ENCODE measurements around the gene NOP16. TPM values are rescaled to one million over a fixed set of nuclear protein-coding genes. Genes with fewer than 3 reads are reported as not detected.

Gene NOP16
- total RNA-seq, 4 donors from 2014 or later: 21.9 to 33.9 (median 30.5) TPM

DNA sequence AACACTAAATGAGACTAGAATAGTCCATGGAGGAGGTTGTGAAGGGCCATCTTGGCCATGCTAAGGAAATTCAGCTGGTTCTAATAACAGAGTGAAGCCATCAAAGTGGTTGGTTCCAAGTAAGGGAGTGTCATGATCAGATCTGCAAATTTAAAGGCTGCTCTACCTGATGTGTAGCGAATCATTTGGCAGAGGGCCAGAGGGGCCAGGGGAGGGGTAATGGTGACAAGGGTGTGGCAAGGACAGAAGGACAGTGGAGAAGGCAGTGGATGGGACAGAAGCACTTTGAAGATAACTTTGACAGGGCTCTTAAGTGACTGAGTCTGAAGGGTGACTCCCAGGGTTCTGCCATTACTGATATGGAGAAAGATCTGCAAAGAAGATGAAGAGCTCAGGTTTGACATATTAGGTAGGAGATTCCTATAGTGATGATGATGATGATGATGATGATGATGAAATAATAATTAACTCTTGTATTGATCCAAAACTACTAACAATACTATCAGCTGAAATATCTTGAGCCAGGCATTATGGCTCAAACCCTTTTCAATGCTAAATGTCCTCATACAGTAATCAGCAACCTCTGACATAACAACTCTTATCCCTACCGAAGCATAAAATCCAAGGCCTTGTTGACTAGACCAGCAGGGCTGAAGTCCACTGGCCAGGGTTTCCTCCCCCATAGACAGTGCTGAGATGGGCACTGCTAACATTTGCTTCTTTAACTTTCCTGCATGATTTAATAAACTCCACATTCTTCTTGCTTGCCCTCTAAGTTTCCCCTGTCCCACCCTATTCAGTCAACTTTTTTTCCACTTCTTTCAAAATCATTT, 46.9 kb downstream of the NOP16 start:
- Histone ChIP-seq H3K4me3 (no peak overlapping the region), H3K4me1 (no peaks in the 10 kb centered on the region), H3K9me3 (no peaks in the 10 kb centered on the region), H3K36me3 (peaks cover 52% of the 10 kb centered on the region), H3K27ac (no peak overlapping the region), H3K27me3 (no peaks in the 10 kb centered on the region)
- DNase-seq (ENCODE audit: low spot score in 2 of 2): no peak
- TF ChIP-seq POLR2A (IDR thresholded peaks at IDR 0.05) (no peak), EP300 (IDR thresholded peaks at IDR 0.05) (no peak), POLR2AphosphoS5 (IDR thresholded peaks at IDR 0.05) (no peak)
- TF ChIP-seq, protein P1, sequence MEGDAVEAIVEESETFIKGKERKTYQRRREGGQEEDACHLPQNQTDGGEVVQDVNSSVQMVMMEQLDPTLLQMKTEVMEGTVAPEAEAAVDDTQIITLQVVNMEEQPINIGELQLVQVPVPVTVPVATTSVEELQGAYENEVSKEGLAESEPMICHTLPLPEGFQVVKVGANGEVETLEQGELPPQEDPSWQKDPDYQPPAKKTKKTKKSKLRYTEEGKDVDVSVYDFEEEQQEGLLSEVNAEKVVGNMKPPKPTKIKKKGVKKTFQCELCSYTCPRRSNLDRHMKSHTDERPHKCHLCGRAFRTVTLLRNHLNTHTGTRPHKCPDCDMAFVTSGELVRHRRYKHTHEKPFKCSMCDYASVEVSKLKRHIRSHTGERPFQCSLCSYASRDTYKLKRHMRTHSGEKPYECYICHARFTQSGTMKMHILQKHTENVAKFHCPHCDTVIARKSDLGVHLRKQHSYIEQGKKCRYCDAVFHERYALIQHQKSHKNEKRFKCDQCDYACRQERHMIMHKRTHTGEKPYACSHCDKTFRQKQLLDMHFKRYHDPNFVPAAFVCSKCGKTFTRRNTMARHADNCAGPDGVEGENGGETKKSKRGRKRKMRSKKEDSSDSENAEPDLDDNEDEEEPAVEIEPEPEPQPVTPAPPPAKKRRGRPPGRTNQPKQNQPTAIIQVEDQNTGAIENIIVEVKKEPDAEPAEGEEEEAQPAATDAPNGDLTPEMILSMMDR (IDR thresholded peaks at IDR 0.05): no peak
- WGBS: 63% methylated on average over 2 of the region's 2 CpGs

DNA sequence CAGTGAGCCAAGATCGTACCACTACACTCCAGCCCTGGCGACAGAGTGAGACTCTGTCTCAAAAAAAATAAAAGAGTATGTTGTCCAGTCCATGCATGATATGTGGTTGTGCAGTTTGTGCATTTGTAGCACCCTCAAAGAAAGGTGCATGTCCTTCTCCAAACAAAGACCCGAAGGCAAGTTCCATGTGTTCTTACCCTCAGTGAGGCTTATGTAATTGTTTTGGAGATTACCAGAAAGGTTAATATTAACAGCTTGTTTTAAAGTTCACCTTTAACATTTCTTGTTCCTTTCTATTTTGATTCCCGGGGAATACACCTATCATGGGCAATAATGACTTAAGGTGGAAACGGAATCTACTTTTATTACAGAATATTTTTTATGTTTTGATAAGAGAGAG, 49.1 kb downstream of the NOP16 start:
- Histone ChIP-seq H3K4me1 (no peaks in the 10 kb centered on the region), H3K36me3 (peaks cover 35% of the 10 kb centered on the region), H3K27ac (no peak overlapping the region), H3K27me3 (no peaks in the 10 kb centered on the region), H3K4me3 (no peak overlapping the region), H3K9me3 (no peaks in the 10 kb centered on the region)
- TF ChIP-seq EP300 (IDR thresholded peaks at IDR 0.05): no peak
- no peak for TF ChIP-seq POLR2A (IDR thresholded peaks at IDR 0.05)
- 91% methylated on average over 5 of the region's 5 CpGs for WGBS
- no peak for DNase-seq (ENCODE audit: low spot score in 2 of 2)

DNA sequence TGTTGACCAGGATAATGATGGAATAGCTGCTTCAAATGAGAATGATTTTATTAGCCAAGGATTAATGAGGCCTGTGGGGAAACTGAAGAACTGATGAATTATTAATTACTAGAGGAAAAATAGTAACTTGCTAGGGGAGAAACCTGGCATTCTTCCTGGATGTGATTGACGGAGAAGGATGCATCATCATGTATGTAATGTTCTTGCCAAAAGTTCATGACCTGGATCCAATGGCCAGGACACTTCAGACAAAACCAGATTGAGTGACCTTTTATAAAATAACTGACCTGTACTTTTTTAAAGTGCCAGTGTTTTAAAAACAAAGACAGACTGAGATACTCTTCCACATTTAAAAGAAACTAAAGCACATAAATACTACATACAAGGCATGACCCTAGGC, 50.5 kb downstream of the NOP16 start:
- 35% methylated on average over 1 of the region's 1 CpG for WGBS
- no peaks in the 10 kb centered on the region for H3K4me1 ChIP-seq
- H3K27me3 ChIP-seq: no peaks in the 10 kb centered on the region
- TF ChIP-seq POLR2AphosphoS5 (IDR thresholded peaks at IDR 0.05): no peak
- TF ChIP-seq, protein P1 (IDR thresholded peaks at IDR 0.05): no peak
- TF ChIP-seq POLR2A (IDR thresholded peaks at IDR 0.05): no peak
- TF ChIP-seq EP300 (IDR thresholded peaks at IDR 0.05): no peak
- H3K36me3 ChIP-seq: peaks cover 32% of the 10 kb centered on the region
- DNase-seq (ENCODE audit: low spot score in 2 of 2): no peak
- no peak overlapping the region for H3K27ac ChIP-seq
- no peaks in the 10 kb centered on the region for H3K9me3 ChIP-seq
- H3K4me3 ChIP-seq: no peak overlapping the region

DNA sequence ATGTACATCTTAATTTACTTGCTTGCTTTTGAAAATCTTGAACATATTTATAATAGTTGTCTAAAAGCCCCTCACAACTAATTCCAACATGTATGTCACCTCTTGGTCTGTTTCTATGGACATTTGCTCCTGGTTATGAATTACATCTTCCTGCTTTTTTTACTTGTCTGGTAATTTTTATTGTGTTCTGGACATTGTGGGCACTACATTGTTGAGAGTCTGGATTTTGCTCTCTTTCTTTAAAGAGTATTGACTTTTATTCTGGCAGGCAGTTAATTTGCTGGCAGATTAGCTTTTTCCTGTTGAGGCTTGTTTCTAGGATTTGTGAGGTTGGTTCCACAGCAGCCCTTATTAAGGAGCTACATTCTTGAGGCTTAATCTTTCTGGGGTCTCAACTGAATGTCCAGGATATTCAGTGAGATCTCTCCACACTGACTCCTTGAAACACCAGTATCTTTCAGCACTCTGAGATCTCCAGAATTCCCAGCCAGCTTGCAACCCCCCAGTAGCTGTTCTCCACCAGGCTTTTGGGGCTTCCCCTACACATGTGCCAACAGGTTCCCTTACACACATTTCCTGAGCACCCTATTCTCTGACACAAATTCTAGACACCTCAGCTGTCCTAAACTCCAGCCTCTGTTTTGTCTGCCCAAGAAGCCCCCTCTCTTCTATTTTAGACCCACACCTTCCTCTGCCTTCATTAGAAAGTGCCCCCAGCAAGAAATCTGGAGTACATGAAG, 54.2 kb downstream of the NOP16 start:
- Histone ChIP-seq H3K4me1 (no peaks in the 10 kb centered on the region), H3K4me3 (no peak overlapping the region), H3K27ac (no peak overlapping the region), H3K36me3 (peaks cover 30% of the 10 kb centered on the region), H3K27me3 (no peaks in the 10 kb centered on the region), H3K9me3 (no peaks in the 10 kb centered on the region)
- TF ChIP-seq POLR2AphosphoS5 (IDR thresholded peaks at IDR 0.05) (no peak), POLR2A (IDR thresholded peaks at IDR 0.05) (no peak), EP300 (IDR thresholded peaks at IDR 0.05) (no peak)
- TF ChIP-seq, protein P1 (IDR thresholded peaks at IDR 0.05): no peak
- DNase-seq (ENCODE audit: low spot score in 2 of 2): no peak

Other genes with a start within 250 kb of the NOP16 start
- gene SIMC1, start 150.2 kb downstream of the NOP16 start, total RNA-seq: 10 to 100 TPM in 3 of 4 donors, 1 to 10 TPM in 1; 9.6 to 27.8 (median 12.9) TPM
- gene KIAA1191, start 26.8 kb downstream of the NOP16 start, total RNA-seq: 100 to 1,000 TPM in 3 of 4 donors, 10 to 100 TPM in 1; 98.1 to 116 (median 109) TPM
- 10 to 100 TPM in 3 of 4 donors, 1 to 10 TPM in 1; 7.1 to 36.4 (median 21.2) TPM for gene ARL10, start 23.1 kb downstream of the NOP16 start, total RNA-seq
- 100 to 1,000 TPM; 119 to 173 (median 161) TPM for gene HIGD2A, start 153 bp upstream of the NOP16 start, total RNA-seq
- 100 to 1,000 TPM; 298 to 644 (median 435) TPM for gene CLTB, start 27.9 kb upstream of the NOP16 start, total RNA-seq
- gene FAF2, start 59.8 kb upstream of the NOP16 start, total RNA-seq: 10 to 100 TPM; 28.8 to 41.9 (median 37.1) TPM
- gene RNF44, start 148.8 kb upstream of the NOP16 start, total RNA-seq: 10 to 100 TPM; 36.9 to 65.9 (median 46.3) TPM
- under 1 TPM in 2 of 4 donors, not detected in 2; 0.10 to 0.23 TPM for gene CDHR2, start 160.7 kb upstream of the NOP16 start, total RNA-seq
- 1 to 10 TPM in 3 of 4 donors, under 1 TPM in 1; 0.24 to 2.8 (median 1.5) TPM for gene GPRIN1, start 221.6 kb upstream of the NOP16 start, total RNA-seq
- gene SNCB, start 241.9 kb upstream of the NOP16 start, total RNA-seq: not detected
- not detected for gene EIF4E1B, start 242.1 kb upstream of the NOP16 start, total RNA-seq